ENCODE measurements around the gene ZNF32.

GRCh38 chr10:43691485-43691884 is 42.8 kb upstream of the ZNF32 start:
- no peak for TF ChIP-seq POLR2A (IDR thresholded peaks at IDR 0.05; ENCODE audit: low read depth, low read length)
- TF ChIP-seq POLR2AphosphoS5 (IDR thresholded peaks at IDR 0.05; ENCODE audit: low read depth, low read length), result no peak
- no peak for TF ChIP-seq TAF1 (IDR thresholded peaks at IDR 0.05; ENCODE audit: borderline replicate concordance, low read depth, low read length)

Measured in GM12892 (cell line).